GM10266 (cell line): ENCODE data around the gene HIGD1C.

Source experiments
- DNase-seq: peaks from one replicate; pipeline ENCODE4 v3.0.0; 2012; ENCODE audit errors: extremely low spot score
- CTCF ChIP-seq: IDR thresholded peaks from 2 replicates; pipeline ENCODE4 v1.5.1; 2012; ENCODE audit warnings: mild to moderate bottlenecking, low read depth; ENCODE audit not compliant: control insufficient read depth, insufficient read depth; ENCODE audit errors: missing control alignments

HIGD1C gene

GRCh38 chr12:50986966-50987737 lies 34.8 kb downstream of the HIGD1C start:
- TF ChIP-seq CTCF: peak; percentile 64
- DNase-seq: peak; percentile 27

- DNase-seq: no peak
- TF ChIP-seq CTCF: no peak
Observed at GRCh38 chr12:50988051-50988450, 35.7 kb downstream of the HIGD1C start.

- DNase-seq: no peak
- TF ChIP-seq CTCF: no peak
Observed at GRCh38 chr12:50988871-50989270, 36.5 kb downstream of the HIGD1C start.

- TF ChIP-seq CTCF: no peak
- DNase-seq: no peak
Observed at GRCh38 chr12:50990147-50990727, 37.9 kb downstream of the HIGD1C start.

GRCh38 chr12:50990791-50991190 lies 38.4 kb downstream of the HIGD1C start:
- TF ChIP-seq CTCF: no peak
- DNase-seq: no peak

- peak; percentile 17 for DNase-seq
- no peak for TF ChIP-seq CTCF
Observed at GRCh38 chr12:50991291-50991690, 38.9 kb downstream of the HIGD1C start.

- no peak for TF ChIP-seq CTCF
Observed at GRCh38 chr12:50992819-50993218, 40.5 kb downstream of the HIGD1C start.

More at GRCh38 chr12:50992819-50993218, 40.5 kb downstream of the HIGD1C start:
- DNase-seq: no peak
